Measurements from ENCODE around the gene RAD51B.
"Not testable (repeated sequence)": the region's sequence is repeated elsewhere in the genome, so short reads cannot be mapped to it uniquely, and the experiment has no call there.

Gene RAD51B

GRCh38 chr14:68749487-68750475 is 930.2 kb downstream of the RAD51B start:
- DNase-seq = no peak

DNA sequence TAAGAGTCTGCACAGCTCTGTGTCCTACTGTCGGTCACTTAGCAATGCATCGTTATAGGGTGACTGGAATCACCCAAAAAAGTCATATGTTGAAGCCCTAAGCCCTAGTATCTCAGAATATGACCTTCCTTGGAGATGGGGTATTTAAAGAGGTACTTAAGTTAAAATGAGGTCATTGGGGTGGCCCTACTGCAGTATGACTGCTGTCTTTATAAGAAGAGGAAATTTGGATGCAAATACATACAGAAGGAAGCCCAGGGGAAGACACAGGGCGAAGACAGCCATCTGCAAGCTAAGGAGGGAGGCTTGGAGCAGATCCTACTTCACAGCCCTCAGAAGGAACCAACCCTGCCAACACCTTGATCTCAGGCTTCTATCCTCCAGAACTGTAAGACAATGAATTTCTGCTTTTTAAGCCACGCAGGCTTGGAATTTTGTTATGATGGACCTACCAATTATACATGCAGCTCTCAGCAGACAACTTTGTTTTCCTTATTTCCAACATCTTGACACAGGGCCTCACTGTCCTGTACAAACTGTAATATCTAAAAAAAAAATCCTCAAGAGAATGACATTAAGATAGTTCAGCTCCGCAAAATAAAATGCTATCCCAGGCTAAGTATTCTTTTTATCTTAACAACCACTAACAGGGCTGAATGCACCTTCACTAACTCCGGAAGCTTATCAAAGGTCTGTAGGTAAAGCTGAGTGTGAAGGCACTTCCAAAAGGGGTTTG is 932.9 kb downstream of the RAD51B start:
- no peak for DNase-seq

- DNase-seq = no peak
Measured at GRCh38 chr14:68753690-68754089, 934.1 kb downstream of the RAD51B start.

- DNase-seq = no peak
Measured at GRCh38 chr14:68755016-68755353, 935.4 kb downstream of the RAD51B start.

- DNase-seq = no peak
Measured at GRCh38 chr14:68756000-68756481, 936.5 kb downstream of the RAD51B start.

DNA sequence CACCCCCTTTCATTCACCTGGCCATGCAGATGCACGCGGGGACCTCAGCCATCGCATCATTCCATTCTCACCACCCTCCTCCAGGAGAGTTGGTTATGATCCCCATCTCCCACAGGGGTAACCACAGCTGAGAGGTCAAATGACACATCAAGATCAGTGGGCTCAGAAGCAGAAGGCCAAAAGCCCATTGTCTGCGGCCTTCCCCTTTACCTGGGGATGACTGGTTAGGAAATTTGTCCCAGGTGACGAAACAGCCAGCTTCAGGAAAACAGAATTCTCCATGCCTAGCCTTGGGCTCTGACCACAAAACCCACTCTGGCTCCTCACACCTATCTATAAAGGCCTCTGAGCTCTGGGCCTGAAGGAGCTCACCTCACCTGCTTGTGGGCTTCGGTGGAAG is 937.2 kb downstream of the RAD51B start:
- no peak for DNase-seq

- DNase-seq = peak; percentile 25 to 72
Measured at GRCh38 chr14:68757618-68758081, 938.1 kb downstream of the RAD51B start.

GRCh38 chr14:68758301-68758700 is 938.7 kb downstream of the RAD51B start:
- DNase-seq = no peak

GRCh38 chr14:68759017-68759560 is 939.5 kb downstream of the RAD51B start:
- no peak for DNase-seq

DNA sequence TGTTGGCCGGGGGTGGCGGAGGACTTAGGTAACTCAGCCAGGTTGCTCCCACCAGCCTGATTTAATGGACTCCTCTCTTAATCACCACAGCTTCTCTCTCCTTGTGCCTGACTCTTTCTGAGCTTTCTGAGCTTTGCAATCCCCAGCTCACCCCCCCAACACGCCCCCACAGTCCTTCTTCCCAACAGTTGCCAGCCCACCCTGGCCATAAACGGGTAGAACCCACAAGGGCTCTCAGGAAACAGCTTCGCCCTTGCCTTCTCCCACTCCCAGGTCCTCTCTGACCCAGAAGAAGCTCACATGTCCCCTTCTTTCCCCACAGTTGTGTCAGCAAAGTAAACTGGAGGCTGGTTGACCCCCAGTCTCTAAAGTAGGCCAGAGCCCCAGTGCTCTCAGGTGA is 940.4 kb downstream of the RAD51B start:
- DNase-seq = no peak

- no peak for DNase-seq
Measured at GRCh38 chr14:68760761-68761160, 941.2 kb downstream of the RAD51B start.

DNA sequence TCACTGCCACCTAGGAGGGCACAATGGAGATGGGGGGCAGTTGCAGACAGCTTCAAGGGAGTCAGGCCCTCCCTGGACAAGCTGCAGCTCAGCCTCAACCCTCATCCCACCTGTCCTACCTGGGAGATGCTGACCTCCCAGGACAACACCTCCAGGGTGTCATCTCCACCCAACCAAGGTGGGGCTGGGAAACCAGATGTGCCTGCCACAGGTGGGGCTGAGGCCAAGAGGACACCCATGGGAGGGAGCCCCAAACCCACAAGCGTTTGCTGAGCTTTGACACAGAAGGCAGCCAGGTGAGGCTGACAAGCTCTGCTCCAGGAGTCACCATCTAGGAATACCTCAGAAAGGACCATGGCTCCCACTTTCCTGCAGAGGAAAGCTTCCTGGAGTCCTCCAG is 941.8 kb downstream of the RAD51B start:
- no peak for DNase-seq

- DNase-seq = no peak
Measured at GRCh38 chr14:68762953-68763764, 943.6 kb downstream of the RAD51B start.

- DNase-seq = not testable (repeated sequence)
Measured at GRCh38 chr14:68763843-68764242, 944.3 kb downstream of the RAD51B start.

GRCh38 chr14:68766299-68767247 is 947.0 kb downstream of the RAD51B start:
- DNase-seq = no peak

GRCh38 chr14:68767248-68767645 is 947.7 kb downstream of the RAD51B start:
- no peak for DNase-seq

GRCh38 chr14:68768316-68768715 is 948.7 kb downstream of the RAD51B start:
- DNase-seq = no peak

- DNase-seq = no peak
Measured at GRCh38 chr14:68770051-68770450, 950.5 kb downstream of the RAD51B start.

DNA sequence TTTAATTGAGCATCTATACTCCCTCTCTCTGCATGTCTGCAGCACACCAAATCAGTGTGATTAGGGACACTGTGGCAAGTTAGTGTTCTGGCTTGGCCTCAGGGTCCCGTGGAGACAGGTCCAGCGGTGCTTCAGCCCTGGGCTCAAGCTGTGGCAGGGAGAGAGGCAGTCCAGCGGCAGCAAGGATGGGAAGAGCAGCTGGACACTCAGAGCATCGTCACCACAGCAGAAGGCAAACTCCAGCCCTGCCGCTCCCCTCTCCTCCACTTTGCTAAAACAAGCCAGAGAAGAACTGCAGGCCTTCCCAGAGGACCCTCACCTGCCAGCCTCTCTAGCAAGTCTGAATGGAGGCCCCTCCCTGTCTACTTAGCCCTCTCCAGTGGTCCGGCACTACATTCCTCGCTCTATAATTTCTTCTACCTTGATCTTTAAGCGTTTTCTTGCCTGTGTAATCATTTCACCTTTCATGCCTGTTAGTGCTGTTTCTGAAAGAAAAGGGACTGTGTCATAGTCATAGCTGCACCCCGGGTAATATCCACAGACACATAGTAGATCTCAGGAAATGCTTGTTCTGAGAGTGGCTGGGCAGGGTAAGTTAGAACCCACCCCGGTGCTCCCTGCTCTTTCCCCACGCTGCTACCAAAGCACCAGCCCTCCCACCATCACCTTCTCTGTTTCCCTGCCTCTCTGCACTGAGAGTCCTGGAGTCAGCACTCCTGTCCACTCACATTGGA is 951.1 kb downstream of the RAD51B start:
- DNase-seq = no peak

GRCh38 chr14:68771631-68772030 is 952.1 kb downstream of the RAD51B start:
- peak in 1 of 2 donors; percentile 39 for DNase-seq
